ENCODE results near the gene AHNAK.
"Not testable (repeated sequence)": the region's sequence is repeated elsewhere in the genome, so short reads cannot be mapped to it uniquely, and the experiment has no call there.

The AHNAK gene, protein sequence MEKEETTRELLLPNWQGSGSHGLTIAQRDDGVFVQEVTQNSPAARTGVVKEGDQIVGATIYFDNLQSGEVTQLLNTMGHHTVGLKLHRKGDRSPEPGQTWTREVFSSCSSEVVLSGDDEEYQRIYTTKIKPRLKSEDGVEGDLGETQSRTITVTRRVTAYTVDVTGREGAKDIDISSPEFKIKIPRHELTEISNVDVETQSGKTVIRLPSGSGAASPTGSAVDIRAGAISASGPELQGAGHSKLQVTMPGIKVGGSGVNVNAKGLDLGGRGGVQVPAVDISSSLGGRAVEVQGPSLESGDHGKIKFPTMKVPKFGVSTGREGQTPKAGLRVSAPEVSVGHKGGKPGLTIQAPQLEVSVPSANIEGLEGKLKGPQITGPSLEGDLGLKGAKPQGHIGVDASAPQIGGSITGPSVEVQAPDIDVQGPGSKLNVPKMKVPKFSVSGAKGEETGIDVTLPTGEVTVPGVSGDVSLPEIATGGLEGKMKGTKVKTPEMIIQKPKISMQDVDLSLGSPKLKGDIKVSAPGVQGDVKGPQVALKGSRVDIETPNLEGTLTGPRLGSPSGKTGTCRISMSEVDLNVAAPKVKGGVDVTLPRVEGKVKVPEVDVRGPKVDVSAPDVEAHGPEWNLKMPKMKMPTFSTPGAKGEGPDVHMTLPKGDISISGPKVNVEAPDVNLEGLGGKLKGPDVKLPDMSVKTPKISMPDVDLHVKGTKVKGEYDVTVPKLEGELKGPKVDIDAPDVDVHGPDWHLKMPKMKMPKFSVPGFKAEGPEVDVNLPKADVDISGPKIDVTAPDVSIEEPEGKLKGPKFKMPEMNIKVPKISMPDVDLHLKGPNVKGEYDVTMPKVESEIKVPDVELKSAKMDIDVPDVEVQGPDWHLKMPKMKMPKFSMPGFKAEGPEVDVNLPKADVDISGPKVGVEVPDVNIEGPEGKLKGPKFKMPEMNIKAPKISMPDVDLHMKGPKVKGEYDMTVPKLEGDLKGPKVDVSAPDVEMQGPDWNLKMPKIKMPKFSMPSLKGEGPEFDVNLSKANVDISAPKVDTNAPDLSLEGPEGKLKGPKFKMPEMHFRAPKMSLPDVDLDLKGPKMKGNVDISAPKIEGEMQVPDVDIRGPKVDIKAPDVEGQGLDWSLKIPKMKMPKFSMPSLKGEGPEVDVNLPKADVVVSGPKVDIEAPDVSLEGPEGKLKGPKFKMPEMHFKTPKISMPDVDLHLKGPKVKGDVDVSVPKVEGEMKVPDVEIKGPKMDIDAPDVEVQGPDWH (N-terminal part only)

DNA sequence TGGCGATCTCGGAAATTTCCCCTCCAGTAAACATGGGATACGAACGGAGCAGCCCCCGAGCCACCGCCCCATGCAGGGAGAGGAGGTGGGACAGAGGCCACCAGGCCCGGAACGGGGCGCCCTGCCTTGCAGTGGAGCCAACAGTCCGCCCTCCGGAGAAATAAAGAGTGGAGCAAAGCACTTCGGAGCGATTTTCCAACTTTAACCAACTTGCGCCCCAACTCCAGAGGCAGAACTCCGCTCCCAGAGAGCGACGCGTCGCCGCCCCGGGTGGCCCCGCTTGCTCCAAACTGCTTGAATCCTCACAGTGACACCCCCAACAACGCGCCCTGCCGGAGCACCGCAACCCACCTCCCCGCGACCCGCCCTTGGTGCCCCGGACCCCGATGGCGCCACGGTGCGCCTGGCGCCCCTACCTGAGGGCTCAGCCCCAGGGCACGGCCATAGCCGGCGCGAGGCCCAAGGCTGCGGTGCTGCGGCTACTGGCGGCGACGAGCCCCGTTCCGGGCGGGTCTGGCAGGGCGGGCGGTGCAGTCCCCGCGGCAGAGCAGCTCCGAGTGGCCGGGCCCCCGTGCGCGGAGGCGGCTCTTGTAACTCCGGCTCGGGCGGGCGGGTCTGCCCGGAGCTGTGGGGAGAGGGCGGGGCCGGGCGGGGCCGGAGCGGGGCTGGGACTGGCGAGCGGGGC is at the start of gene AHNAK:
Gene AHNAK (minus strand): TSS at position 563 of the 685 bp plus-strand sequence. CDS start 10,708 bp downstream, outside the sequence.
- no peak for DNase-seq (ENCODE audit: low spot score)

DNA sequence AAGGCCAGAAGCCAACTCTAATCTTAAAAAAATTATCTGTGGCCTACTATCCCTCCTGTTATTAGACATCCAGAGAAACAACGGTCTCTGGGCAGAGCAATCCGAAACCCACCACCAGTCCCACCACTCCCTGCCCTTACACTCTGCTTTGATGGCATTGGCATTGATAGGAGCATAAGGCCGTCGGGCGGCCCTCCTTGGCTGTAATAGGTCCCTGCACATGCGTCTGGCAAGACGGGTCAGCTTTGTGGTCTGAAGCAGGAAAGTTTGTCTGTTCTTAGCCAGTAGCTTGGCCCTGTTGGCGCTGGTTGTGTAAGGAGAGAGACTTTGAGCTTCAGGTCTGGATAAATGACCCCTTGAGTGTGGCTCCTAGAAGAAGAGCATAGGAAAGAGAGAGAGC is 48.5 kb upstream of the AHNAK start:
- DNase-seq (ENCODE audit: low spot score): no peak

DNA sequence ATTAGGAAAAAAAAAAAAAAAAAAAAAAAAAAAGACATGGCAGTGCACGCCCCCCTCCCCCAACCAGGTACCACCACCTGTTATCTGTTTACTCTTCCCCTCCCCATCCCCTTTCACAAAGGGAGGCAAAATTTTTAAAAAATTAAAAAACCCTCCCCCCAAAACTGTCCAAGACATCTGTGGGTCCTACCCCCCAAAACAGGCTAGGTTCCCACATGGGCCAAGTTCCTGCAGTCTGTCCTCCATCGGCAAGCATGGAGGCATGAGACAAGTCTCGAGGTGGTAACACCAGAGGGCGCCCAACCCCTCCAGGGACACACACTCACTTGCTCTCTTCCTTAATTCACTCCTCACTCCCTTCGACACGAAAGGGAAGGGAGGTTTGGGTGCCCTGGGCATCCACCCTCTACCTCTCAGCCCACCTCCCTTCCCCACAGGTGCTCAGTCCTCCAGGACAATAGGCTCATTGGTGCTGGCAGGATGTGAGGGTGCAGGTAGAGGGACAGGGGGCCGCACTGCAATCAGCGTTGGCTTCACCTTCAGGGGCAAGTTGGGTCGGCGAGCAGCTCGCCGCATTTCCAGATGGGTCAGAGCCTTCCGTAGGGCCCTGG is 46.9 kb upstream of the AHNAK start:
- DNase-seq (ENCODE audit: low spot score): peak; percentile 84

DNA sequence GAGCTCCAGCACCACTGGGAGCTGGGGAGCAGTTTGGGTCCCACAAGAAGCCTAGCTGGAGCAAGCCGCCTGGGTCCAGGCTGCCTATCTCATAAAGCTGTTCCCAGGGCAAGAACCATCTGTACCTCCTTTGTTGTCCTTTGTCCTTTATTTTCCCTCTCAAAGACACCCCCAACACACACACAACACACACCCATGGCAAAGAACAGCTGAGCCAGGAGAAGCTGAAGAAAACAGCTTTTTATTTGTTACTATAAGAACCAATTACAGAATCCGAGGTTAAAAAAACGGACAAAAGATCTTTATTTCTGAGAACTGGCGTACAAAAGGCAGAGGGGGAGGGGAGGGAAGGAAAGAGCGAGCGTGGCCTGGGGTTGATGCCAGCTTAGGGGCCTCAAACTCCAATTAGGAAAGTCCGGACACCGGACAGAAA is 46.4 kb upstream of the AHNAK start:
- DNase-seq (ENCODE audit: low spot score): no peak

DNA sequence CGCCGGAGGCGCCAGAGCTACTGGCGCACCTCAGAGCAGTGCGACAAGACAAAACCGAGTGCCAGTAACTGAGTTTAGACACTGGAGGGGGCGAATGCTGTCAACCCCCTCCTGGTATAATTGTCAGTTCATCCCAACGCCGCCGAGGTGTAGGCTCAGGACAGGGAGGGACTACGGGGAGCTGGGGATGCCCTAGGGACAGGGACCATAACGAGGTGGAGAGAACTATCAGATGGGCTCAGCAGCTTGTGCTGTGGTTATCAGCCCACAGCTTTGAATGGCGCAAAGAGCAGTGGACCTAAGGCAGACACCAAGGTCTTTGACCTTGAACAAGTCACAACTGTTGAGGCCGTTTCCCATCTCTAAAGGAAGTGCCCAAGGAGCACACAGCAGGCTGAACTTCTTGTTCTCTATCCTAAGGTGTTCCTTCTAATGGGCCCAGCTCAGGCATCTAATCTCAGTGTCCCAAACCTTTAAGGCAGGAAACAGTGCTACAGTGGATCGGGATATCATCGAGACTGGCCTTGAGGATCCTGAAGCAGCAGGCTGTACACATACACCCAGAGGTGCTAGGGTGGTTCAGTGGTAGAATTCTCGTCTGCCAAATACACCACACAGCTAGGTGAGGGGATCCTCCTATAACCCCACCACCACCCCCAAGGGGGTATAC is 45.7 kb upstream of the AHNAK start:
- DNase-seq (ENCODE audit: low spot score): no peak

DNA sequence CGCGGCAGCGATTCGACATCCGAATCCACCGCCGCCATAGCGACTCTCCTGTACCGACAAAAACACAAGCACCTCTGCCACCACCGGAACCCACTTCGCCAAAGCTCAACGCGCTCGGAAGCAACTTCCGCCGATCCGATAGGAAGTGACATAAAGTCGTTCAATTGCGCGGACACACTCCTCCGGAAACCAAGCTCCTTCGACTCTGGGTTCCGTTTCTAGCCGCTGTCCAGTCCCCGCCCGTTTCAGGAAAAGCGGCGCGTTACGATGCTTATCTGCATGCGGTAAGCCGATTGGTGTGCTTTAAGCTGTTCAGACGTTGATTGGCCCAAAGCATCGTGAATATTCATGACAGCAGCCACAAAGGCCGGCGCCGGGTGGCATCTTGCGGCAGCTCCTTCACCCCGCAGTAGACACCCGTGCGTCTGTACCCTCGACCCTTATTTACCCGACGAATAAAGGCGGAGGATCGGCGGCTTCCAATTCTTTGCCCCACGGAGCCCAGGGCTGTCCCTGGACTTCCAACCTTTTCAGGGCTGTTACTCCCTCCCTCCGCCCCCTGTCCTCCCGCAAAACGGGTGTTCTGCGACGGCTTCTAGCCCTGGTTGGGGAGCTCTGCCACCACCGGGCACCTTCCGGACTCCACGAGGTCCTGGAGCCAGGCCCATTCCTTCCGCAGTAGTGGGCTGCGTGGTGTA is 45.0 kb upstream of the AHNAK start, which contains the start of gene TUT1:
Gene TUT1 (minus strand): TSS at position 76 of the 698 bp plus-strand sequence. CDS start 38 bp downstream, at position 38.
- DNase-seq (ENCODE audit: low spot score): peak; percentile 99

DNA sequence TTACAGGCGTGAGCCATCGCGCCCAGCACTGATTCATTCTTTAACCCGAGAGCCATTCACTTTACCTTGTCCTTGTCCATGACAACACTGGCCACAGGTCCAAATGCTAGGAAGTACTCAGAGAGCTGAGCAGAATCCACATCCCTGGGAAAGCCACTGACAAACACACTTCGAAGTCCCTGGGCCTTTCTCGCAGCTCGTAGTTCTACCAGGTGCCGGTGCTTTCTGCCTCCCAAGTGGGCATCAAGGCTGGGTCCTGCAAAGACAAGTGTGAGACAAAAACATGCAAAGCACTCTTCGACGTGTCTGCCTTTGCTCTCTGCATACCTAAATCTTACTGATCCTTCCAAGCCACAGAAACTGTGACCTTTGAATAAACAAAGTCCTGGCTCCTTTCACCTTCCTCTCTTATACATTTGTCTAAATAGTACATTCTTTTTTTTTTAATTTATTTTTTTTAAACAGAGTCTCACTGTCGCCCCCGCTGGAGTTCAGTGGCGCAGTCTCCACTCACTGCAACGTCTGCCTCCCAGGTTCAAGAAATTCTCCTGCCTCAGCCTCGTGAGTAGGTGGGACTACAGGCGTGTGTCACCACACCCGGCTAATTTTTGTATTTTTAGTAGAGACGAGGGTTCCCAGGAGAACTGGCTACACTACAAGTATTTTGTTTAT is 42.5 kb upstream of the AHNAK start:
- DNase-seq (ENCODE audit: low spot score): no peak

DNA sequence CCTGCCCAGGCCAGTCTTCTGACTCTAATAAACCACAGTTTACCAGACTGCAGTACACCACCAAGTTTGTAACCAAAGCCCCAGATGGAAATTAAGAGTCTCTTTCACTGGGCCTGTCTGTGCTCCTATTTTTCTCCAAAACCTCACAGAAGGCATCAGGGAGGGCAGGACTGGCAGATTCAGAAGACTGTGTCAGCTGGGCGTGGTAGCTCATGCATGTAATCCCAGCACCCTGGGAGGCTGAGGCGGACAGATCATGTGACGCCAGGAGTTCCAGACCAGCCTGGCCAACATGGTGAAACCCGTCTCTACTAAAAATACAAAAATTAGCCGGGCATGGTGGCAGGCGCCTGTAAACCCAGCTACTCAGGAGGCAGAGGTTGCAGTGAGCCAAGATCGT is 38.8 kb upstream of the AHNAK start:
- not testable (repeated sequence) for DNase-seq (ENCODE audit: low spot score)

DNA sequence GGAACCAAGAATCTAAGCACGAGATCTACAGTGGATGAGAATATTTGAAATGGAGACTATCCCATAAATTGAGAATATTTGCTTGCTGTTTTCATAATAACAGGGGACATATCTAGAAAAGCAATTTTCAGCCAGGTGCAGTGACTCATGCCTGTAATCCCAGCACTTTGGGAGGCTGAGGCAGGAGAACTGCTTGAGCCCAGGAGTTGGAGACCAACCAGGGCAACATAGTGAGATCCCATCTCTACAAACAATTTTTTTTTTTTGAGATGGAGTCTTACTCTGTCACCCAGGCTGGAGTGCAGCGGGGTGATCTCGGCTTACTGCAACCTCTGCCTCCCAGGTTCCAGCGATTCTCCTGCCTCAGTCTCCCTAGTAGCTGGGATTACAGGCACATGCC is 35.1 kb upstream of the AHNAK start:
- DNase-seq (ENCODE audit: low spot score): not testable (repeated sequence)

DNA sequence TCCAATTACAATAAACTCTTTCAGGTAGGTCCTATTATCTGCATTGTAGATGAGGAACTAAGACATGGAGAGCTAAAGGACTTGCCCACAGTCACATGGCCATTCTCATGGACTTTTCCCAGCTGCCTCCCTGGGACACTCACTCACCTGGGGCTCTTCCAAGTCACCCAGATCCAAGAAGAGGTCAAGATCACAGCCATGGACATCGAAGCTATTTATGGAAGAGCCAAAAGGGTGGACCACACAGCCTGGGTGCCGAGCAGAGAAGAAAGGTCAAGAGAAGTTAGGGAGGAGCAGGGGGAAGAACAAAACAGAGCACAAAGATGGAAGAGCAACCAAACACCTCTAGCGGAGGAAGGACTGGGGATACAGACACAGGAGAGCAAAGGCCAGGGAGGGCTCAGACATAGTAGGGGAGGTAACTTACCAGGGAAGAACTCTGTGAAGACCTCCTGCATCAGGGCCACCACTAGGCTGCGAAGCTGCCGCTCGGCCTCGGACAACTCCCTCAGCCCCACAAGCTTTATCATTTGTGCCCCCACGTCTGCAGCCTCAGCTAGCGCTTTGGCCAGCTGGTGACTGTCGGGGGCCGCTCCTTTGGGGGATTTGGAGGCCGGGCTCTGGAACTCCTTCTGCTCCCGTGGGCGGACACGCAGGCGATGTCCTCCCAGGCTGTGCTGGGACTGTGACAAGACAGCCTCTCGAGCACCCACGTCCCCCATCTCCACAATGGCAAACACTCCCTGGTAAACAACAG is 34.5 kb upstream of the AHNAK start:
- no peak for DNase-seq (ENCODE audit: low spot score)

DNA sequence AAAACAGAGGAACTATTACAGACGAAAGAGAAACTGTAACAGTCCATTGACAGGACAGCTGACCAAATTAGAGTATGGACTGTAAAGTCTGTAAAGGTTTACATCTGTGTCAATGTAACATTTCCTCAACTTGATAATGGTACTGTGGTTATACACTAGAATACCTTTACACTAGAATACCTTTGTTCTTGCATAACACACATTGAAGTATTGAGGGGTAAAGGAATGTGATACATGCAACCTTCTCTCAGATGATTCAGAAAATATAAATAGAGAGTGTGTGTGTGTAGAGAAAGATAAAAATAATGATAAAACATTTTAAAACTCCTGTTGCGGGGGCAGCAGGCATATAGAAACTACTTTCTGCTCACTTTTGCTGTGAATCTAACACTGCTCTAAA is 32.6 kb upstream of the AHNAK start:
- DNase-seq (ENCODE audit: low spot score): no peak

DNA sequence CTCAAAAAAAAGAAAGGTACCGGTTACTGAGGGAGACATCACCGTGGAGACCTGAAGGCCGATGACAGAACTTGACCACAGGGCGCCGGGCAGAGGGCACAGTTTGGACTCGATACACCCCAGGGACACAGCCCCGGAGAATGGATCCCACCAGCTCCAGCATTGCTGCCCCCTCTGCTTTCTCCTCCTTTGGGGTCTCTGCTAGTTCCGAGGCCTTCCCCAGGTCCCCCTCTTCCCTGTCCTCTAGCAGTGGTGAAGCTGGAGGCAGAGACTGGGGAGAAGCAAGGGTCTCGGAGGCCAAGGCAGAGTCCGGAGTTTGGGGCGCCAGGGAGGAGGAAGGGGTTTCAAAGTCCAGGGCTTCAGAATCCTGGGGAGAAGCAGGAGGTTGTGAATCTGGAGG is 31.9 kb upstream of the AHNAK start:
- DNase-seq (ENCODE audit: low spot score): no peak

DNA sequence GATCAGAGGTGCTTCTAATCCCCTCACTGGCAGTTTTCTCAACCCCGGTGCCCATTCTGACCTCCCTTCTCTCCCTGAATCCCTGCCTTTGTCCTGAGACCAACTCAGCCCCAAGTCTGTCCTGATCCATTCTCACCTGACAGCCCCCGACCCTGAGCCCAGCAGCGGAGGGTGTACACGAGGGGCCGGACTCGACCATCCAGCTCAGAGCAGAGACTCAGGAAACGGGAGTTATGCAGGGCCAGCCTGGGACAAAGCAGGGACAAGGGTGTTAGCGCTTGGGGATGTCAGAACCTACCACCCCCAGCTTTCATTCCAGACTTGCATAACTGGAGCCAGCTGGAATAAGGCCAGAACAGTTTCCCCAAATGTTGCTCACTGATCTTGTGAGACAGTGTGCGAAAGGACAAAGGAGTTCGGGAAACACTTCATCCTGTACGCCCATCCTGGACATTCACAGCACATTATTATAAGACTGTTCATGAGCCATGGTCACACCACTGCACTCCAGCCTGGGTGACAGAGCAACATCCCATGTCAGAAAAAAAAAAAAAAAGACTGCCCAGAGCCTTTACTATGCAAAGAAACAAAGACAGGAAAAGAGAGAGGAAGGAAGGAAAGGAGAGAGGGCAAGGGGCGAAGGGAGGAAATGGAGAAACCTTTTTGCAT is 30.6 kb upstream of the AHNAK start:
- no peak for DNase-seq (ENCODE audit: low spot score)

DNA sequence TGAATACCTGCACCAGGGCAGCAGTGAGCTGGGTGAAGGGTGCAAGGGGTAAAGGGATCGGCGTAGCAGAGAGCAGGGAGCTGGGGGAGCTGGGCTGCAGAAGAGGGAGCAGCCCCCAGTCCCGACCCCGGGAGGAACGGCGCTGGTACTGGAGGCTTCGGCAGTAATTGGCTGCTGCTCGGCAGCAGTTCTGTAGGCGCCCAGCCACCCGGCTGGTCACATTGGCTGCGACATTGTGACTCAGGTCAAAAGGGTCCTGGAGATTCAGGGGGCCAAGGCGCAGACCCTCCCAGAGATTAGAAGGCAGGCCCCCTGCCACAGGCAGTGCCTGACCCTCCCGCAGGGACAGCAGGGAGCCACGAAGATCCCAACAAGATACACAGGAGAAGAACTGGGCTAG is 29.2 kb upstream of the AHNAK start:
- DNase-seq (ENCODE audit: low spot score): no peak

DNA sequence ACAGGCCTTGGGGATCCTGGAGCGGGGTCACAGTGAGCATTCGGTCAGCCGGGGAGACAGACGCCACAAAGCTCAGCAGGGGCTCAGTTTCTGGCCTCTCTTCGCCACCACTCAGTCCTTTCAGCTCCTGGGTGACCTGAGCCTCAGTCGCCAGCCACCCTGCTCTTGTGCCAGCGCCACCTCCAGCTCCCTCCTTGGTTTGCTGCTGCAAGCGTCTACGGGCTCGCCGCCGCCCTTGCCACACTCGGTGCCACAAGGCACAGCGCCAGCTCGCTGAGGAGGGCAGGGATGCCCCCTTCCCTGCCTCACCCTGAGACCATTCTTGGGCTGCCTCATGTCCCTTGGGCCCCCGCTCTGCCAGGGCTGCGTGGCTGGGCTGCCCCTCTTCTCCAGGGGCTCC is 28.6 kb upstream of the AHNAK start:
- no peak for DNase-seq (ENCODE audit: low spot score)

DNA sequence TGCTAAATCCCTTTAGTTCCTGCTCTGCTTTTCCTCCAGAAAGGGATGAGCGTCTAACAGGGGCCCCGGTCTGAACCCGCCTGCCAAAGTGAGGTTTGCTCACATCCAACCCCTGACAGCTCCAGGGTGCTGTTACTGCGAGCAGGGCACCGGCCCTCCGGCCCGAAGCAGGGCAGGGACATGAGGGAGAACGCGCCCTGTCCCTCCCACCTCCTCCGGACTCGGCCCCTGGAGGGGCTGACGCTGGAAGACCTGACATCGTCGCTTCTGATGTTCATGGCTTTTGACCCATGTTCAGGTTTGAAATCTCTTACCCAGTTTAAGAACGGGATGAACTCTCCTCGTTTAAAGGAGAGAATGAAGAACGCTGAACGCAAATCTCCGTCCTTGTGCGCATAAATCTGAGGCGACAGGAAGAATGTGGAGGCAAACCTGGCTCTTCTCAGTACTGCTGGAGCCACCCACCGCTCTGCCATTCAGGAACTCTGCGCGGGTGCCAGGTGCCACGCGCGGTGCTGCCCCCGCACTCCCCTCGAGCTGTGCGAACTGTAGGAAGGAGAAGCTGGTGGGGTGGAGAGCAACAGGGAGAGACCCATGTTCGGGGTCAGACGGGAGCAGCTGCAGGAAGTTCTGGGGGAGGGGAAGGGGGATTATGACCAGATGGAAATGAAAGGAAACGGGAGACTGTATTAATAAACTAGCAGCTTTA is 27.9 kb upstream of the AHNAK start:
- DNase-seq (ENCODE audit: low spot score): no peak

DNA sequence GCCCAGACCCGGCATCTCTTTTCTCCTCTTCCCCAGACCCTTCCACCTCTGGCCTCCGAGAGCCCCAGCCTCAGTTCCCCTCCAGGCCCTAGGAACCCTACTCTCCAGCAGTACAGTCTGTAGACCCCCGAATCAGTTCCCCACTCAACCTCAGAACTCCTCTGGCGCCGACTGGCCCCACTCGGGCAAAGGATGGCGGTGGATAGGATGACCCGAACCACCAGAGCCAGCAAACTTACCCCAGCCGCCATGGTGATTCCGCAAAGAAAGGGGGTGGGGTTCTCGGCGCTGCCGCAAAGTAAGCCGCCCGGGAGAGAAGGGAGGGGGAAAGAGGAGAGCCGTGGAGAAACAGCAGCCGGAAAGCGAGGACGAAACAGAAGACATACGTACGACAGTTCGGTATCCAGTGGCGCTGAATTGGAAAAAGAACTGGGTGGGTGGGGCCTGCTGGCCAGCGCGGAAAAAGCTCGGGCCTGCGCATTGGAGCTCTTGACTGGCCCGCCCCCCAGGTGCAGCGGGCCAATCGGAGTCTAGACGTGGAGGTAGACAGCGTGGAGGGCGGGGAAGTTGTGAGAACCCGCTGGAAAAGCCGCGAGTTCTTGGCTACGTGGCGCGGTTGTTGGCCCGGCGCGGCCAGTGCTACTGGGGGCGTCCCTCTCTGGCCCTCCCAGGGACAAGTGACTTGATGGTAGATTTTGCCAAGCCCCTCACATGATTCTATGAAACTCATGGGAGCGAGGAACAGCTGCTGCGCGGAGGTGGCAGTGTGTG is 27.2 kb upstream of the AHNAK start, which contains the start of gene EEF1G:
Gene EEF1G (minus strand): TSS at position 300 of the 771 bp plus-strand sequence. CDS start 49 bp downstream, at position 251.
- DNase-seq (ENCODE audit: low spot score): peak; percentile 98
